Parathyroid adenoma (tissue), 2 donors: ENCODE data around the gene IFIT2.

Experiments
- H2AFZ ChIP-seq: fragments of 300-600 bp; sonication (generic); one replicate; pipeline ENCODE4 v1.7.0; 2017; ENCODE audit warnings: antibody characterized with exemption, mild to moderate bottlenecking
- H3K27ac ChIP-seq: fragments of 300-600 bp; sonication (generic); one replicate; pipeline ENCODE4 v1.7.0; 2017
- H3K27me3 ChIP-seq: fragments of 300-600 bp; sonication (generic); one replicate; pipeline ENCODE4 v1.7.0; 2017; ENCODE audit warnings: low read length; ENCODE audit not compliant: control insufficient read depth, insufficient read depth
- H3K36me3 ChIP-seq: fragments of 300-600 bp; sonication (generic); one replicate; pipeline ENCODE4 v1.7.0; 2017; ENCODE audit warnings: low read length; ENCODE audit not compliant: control insufficient read depth, insufficient read depth
- H3K4me1 ChIP-seq: fragments of 300-600 bp; sonication (generic); one replicate; pipeline ENCODE4 v1.7.0; 2017; ENCODE audit warnings: control low read depth
- H3K4me2 ChIP-seq: fragments of 300-600 bp; sonication (generic); one replicate; pipeline ENCODE4 v1.7.0; 2017; ENCODE audit warnings: low read length
- H3K4me3 ChIP-seq: fragments of 300-600 bp; sonication (generic); one replicate; pipeline ENCODE4 v1.7.0; 2017; ENCODE audit warnings: low read depth, low read length
- H3K79me2 ChIP-seq: fragments of 300-600 bp; sonication (generic); one replicate; pipeline ENCODE4 v1.7.0; 2017; ENCODE audit warnings: control low read depth
- H3K9ac ChIP-seq: fragments of 300-600 bp; sonication (generic); one replicate; pipeline ENCODE4 v1.7.0; 2017; ENCODE audit warnings: mild to moderate bottlenecking
- H3K9me3 ChIP-seq: fragments of 300-600 bp; sonication (generic); one replicate; pipeline ENCODE4 v1.7.0; 2017; ENCODE audit warnings: low read length; ENCODE audit not compliant: control insufficient read depth
- TF ChIP-seq, protein P1 (sequence below): fragments of 300-600 bp; sonication (generic); IDR thresholded peaks from one replicate; pipeline ENCODE4 v1.7.0; 2017; ENCODE audit warnings: antibody characterized with exemption, mild to moderate bottlenecking
- donor health status: primary hyperparathyroidism.

IFIT2 gene

DNA sequence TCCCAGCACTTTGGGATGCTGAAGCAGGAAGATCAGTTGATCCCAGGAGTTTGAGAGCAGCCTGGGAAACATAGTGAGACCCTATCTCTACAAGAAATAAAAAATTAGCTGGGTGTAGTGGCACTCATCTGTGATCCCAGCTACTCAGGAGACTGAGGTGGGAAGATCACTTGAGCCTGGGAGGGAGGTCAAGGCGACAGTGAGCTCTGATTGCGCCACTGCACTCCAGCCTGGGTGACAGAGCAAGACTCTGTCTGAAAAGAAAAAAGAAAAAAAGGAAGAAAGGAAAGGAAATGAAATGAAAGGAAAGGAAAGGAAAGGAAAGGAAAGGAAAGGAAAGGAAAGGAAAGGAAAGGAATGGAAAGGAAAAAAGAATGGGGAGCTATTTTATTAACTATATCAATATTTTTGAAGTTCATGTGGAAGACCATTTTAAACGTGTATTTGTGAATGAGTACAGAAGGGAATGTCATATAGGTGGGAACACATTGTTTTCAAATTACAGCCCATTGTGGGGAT is 7.1 kb upstream of the IFIT2 start:
- peaks cover 3% of the 10 kb centered on the region for H3K4me1 ChIP-seq
- no peak overlapping the region for H3K27ac ChIP-seq
- no peaks in the 10 kb centered on the region for H3K79me2 ChIP-seq
- H3K27me3 ChIP-seq, result no peaks in the 10 kb centered on the region
- H3K4me2 ChIP-seq, result no peak overlapping the region
- no peak overlapping the region for H2AFZ ChIP-seq
- no peak overlapping the region for H3K4me3 ChIP-seq
- H3K9me3 ChIP-seq, result no peaks in the 10 kb centered on the region
- TF ChIP-seq, protein P1, sequence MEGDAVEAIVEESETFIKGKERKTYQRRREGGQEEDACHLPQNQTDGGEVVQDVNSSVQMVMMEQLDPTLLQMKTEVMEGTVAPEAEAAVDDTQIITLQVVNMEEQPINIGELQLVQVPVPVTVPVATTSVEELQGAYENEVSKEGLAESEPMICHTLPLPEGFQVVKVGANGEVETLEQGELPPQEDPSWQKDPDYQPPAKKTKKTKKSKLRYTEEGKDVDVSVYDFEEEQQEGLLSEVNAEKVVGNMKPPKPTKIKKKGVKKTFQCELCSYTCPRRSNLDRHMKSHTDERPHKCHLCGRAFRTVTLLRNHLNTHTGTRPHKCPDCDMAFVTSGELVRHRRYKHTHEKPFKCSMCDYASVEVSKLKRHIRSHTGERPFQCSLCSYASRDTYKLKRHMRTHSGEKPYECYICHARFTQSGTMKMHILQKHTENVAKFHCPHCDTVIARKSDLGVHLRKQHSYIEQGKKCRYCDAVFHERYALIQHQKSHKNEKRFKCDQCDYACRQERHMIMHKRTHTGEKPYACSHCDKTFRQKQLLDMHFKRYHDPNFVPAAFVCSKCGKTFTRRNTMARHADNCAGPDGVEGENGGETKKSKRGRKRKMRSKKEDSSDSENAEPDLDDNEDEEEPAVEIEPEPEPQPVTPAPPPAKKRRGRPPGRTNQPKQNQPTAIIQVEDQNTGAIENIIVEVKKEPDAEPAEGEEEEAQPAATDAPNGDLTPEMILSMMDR, result no peak
- no peaks in the 10 kb centered on the region for H3K36me3 ChIP-seq
- H3K9ac ChIP-seq, result no peak overlapping the region

DNA sequence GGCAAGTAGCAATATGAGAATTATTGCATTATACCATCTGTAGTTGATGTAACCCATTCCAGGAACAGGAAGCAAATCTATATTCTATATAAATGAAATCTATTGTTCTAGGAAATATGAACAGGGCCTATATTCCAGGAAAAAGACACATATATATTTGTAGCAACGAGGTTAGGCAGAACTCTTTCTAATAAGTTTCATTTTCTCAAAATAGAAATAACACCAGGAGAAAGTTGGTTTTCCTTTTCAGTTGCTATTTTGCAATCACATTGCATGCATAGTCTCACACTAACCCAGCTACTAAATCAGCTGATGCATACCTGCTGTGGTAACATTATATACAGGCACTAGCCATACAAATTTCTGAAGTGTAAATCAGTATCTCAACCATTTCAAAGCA is 6.2 kb upstream of the IFIT2 start:
- no peak overlapping the region for H3K4me2 ChIP-seq
- TF ChIP-seq, protein P1, result no peak
- no peak overlapping the region for H2AFZ ChIP-seq
- H3K79me2 ChIP-seq, result no peaks in the 10 kb centered on the region
- H3K9ac ChIP-seq, result no peak overlapping the region
- H3K9me3 ChIP-seq, result no peaks in the 10 kb centered on the region
- H3K27me3 ChIP-seq, result no peaks in the 10 kb centered on the region
- no peak overlapping the region for H3K27ac ChIP-seq
- H3K36me3 ChIP-seq, result no peaks in the 10 kb centered on the region
- H3K4me3 ChIP-seq, result no peak overlapping the region
- peaks cover 3% of the 10 kb centered on the region for H3K4me1 ChIP-seq

DNA sequence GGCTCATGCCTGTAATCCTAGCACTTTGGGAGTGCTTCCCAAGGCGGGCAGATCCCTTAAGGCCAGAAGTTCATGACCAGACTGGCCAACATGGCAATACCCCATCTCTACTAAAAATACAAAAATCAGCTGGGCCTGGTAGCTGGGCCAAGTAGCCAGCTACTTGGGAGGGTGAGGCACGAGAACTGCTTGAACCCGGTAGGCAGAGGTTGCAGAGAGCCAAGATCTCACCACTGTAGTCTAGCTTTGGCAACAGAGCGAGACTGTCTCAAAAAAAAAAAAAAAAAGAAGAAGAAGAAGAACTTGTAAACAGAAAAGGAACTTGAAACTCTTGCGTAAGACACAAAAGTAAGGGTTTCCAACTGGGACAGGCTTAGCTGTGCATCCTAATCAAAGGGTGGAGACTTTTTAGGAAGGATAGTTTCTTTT is 5.6 kb upstream of the IFIT2 start:
- no peak overlapping the region for H3K4me3 ChIP-seq
- H2AFZ ChIP-seq, result no peak overlapping the region
- no peaks in the 10 kb centered on the region for H3K27me3 ChIP-seq
- no peaks in the 10 kb centered on the region for H3K36me3 ChIP-seq
- no peak overlapping the region for H3K9ac ChIP-seq
- no peaks in the 10 kb centered on the region for H3K9me3 ChIP-seq
- TF ChIP-seq, protein P1, result no peak
- H3K79me2 ChIP-seq, result no peaks in the 10 kb centered on the region
- H3K4me2 ChIP-seq, result no peak overlapping the region
- peak overlapping the region; percentile 21 for H3K27ac ChIP-seq
- peaks cover 5% of the 10 kb centered on the region for H3K4me1 ChIP-seq

DNA sequence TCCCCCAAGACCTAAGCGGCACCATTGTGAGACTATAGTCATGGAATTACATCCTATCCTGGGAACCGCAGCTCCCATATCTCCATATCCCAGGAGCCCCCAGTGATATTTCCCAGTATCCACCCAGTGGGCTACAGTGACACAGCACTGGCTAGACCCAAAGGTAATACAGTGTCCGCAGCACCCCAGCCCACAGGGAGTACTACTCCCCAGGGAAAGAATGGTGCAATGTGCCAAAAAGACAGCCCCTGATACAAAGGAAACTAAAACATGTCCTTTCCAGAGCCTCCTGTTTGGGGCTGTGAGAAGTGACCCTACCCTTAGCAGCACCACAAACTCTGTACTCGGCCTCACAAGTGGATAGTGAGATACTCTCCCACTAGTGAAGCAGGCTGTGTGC is 4.5 kb upstream of the IFIT2 start:
- Histone ChIP-seq H3K9me3 (no peaks in the 10 kb centered on the region), H3K4me1 (peaks cover 10% of the 10 kb centered on the region), H2AFZ (no peak overlapping the region), H3K27ac (no peak overlapping the region), H3K79me2 (no peaks in the 10 kb centered on the region), H3K4me3 (no peak overlapping the region), H3K27me3 (no peaks in the 10 kb centered on the region), H3K4me2 (no peak overlapping the region), H3K36me3 (no peaks in the 10 kb centered on the region), H3K9ac (no peak overlapping the region)
- TF ChIP-seq, protein P1, result no peak

DNA sequence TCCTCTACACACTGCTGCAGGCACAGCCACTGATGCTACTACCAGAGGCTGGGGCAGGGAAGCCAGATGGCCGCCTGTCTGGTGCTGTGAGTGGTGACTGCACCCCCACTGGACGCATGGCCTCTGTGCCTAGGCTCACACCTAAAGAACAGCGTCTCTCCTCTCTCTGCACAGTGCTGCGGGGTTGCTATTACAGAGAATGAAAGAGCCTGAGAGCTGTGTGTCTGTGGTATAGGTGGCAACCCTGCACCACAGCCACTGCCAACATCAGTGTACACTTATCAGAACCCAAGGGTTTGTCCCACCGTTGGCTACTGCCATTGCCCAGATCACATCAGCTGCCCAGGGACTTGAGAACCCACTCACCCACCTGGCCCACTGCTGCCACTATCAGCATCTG is 4.1 kb upstream of the IFIT2 start:
- Histone ChIP-seq H3K9ac (no peak overlapping the region), H3K4me2 (no peak overlapping the region), H3K79me2 (no peaks in the 10 kb centered on the region), H3K27me3 (no peaks in the 10 kb centered on the region), H3K9me3 (no peaks in the 10 kb centered on the region), H3K4me1 (peaks cover 14% of the 10 kb centered on the region), H3K27ac (no peak overlapping the region), H3K4me3 (no peak overlapping the region), H3K36me3 (no peaks in the 10 kb centered on the region), H2AFZ (no peak overlapping the region)
- TF ChIP-seq, protein P1, result no peak
